Stimulated activated CD4-positive, alpha-beta T cell treated with anti-CD3 and anti-CD28 coated beads, TNF-alpha, amount 100 ng/mL, for 48 hours (primary cell): ENCODE measurements around the gene TMCC3.

ENCODE experiments used
- DNase-seq, 3 donors: peaks; one replicate each; pipeline ENCODE4 v3.0.0-alpha.2; 2020; ENCODE audit warnings: low read depth in 3 of 3

TMCC3 gene, protein sequence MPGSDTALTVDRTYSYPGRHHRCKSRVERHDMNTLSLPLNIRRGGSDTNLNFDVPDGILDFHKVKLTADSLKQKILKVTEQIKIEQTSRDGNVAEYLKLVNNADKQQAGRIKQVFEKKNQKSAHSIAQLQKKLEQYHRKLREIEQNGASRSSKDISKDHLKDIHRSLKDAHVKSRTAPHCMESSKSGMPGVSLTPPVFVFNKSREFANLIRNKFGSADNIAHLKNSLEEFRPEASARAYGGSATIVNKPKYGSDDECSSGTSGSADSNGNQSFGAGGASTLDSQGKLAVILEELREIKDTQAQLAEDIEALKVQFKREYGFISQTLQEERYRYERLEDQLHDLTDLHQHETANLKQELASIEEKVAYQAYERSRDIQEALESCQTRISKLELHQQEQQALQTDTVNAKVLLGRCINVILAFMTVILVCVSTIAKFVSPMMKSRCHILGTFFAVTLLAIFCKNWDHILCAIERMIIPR

DNA sequence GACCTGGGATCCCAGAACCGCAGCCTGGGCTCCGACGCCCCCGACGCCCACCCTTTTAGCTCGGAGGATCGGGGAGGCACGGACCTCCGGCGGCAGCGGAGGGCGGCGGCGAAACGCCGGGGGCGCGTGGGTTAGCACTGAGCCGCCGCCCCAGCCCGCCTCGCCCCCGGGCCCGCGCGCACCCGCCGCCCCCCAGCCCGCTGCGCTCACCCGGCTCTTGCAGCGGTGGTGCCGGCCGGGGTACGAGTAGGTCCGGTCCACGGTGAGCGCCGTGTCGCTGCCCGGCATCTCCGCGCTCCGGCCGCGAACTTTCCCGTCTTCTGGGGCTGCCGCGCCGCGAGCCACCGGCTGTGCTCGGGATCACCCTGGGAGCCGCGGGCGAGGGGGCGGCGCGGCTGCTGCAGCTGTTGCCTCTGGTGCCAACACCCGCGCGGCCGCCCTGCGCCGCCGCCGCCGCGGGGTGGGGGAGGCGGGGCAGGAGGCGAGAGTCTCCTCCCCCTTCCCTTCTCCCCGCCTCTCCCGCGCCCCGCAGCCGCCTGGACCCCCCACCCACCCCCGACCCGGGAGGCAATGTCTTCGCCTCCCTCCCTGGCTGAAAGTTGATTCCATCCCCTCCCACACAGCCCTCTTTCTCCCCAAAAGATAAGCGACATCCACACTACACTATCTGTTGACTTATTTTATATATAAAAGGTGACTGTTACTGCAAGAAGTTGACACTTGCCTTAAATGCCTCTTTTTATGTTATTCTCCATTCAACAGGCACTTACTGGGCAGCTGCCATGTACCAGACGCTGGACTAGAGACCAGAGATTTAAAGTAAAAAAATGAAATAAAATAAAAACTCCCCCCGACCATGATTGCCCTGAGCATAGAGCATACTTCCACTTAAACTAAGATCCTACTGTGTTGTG lies at the start of gene TMCC3:
TMCC3 (minus strand) TSS at position 415 of the 914 bp plus-strand sequence; CDS start at position 288, 127 bp downstream.
- no peak for DNase-seq

- DNase-seq, result no peak
Measured at GRCh38 chr12:94699801-94700200, 49.4 kb upstream of the TMCC3 start.

- DNase-seq, result no peak
Measured at GRCh38 chr12:94698578-94698977, 48.2 kb upstream of the TMCC3 start.

DNA sequence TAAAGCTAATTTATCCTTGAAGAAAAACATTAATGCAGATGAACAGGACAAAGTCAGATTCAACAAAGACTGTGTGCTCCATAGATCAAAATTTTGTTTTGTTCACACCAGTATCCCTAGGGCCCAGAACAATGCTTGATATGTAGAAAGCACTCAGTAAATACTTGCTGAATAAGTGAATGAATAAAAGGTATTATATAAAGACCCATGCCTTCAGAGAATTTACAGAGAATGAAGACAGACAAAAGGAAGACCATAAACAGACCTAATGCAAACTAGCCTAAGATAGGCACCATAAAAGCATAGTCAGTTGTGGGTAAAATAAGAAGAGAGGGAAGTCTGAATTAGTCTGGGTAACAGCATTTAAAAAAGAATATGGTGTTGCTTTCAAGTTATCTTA lies 47.3 kb upstream of the TMCC3 start:
- no peak for DNase-seq

GRCh38 chr12:94694732-94695131 lies 44.4 kb upstream of the TMCC3 start:
- no peak for DNase-seq

- peak in 1 of 3 donors; percentile 6 for DNase-seq
Measured at GRCh38 chr12:94692826-94693225, 42.5 kb upstream of the TMCC3 start.

DNA sequence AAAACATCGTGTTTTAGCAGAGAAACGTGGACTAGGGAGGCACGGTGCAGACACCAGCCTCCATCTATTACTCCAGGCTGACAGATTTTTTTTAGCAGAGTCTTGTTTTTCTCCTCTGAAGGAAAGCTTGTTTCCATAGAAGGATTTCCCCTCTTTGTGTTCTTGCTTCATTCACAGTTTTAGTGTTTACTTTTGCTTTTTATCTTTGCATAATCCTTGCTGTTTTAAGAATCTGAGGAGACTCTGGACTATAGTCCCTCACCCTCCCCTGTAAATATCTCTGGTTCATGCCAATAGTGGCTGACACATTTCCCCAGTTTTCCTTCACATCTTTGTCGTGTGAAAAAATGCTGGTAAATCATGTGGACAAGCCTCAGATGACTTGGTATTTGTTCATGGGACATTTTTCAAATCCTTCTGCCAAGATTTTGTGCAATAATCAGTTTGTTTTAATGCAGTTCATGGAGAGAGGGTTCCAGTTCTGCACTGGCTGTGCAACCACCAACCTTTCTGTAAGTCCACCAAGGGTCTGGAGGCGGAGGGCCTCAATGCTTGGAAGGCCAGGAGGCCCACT lies 39.9 kb upstream of the TMCC3 start:
- DNase-seq, result no peak

GRCh38 chr12:94689646-94690036 lies 39.3 kb upstream of the TMCC3 start:
- DNase-seq, result no peak

- no peak for DNase-seq
Measured at GRCh38 chr12:94689002-94689645, 38.8 kb upstream of the TMCC3 start.

GRCh38 chr12:94687891-94688290 lies 37.5 kb upstream of the TMCC3 start:
- no peak for DNase-seq

DNA sequence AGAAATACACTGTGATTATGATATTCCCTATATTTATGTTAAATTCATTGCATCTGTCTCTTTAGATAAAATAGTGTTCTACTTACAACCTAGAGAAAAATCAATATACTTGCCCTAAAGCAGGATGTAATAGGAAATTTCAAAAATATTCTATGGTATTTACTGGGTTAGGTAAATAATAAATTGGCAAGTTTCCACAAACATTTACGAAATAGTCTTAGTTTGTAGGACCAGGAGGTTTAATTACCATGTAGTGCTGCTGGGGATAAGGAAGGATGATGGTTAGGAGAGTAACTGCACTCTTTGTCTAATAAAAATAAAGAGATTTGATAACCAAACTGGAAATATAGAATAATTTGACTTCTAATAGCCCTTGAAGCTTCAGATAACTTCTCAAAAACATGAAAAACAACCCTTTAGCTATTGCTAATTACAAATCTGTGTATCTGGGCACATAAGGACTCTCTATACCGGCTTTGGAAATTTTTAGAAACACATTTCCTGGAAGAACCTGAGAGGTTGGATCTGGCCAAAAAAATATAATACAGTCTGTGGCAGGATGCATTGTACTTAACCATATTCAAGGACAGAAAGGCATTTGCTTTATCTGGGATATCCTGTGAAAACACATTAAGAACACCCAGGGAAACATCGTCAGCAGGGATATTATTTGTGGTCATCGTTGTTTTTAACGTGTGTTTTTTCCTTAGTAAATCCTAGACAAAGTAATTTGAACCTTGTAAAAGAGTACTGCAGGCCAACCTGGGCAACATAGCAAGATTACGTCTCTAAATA lies 36.7 kb upstream of the TMCC3 start:
- DNase-seq, result no peak

- no peak for DNase-seq
Measured at GRCh38 chr12:94684416-94685142, 34.2 kb upstream of the TMCC3 start.

- DNase-seq, result no peak
Measured at GRCh38 chr12:94679554-94680195, 29.3 kb upstream of the TMCC3 start.

GRCh38 chr12:94678849-94679248 lies 28.5 kb upstream of the TMCC3 start:
- no peak for DNase-seq

DNA sequence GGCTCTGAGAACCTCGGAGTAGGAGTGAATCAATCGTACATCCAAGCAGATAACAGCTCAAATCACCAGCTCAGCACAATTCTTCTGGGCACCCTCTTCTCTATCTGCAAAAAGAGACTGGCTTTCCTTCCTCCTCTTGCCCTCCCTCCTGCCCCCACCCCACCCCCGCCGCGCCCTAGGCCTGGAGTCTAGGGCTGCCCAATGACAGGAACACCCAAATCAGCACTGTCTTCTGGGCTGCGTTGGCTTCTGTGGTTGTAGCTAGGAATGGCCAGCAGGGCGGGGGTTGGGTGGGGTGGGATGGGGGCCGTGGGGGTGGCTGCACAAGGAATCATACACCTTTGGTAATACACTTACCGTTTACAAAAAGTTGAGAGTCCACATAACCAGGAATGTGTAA lies 28.0 kb upstream of the TMCC3 start:
- no peak for DNase-seq

- no peak for DNase-seq
Measured at GRCh38 chr12:94677778-94678177, 27.4 kb upstream of the TMCC3 start.

GRCh38 chr12:94676922-94677321 lies 26.6 kb upstream of the TMCC3 start:
- no peak for DNase-seq

GRCh38 chr12:94676031-94676641 lies 25.8 kb upstream of the TMCC3 start:
- DNase-seq, result no peak

- no peak for DNase-seq
Measured at GRCh38 chr12:94674835-94675234, 24.5 kb upstream of the TMCC3 start.
